GM21381 (cell line): ENCODE measurements around the gene MNX1.

ENCODE experiments used
- ATAC-seq: cut with Tn5 transposase; IDR thresholded peaks from one replicate; pipeline ENCODE4 v1.9.1; 2021; ENCODE audit warnings: mild to moderate bottlenecking, moderate library complexity; ENCODE audit not compliant: unreplicated experiment

MNX1 gene

GRCh38 chr7:157016352-157017041 is 6.0 kb upstream of the MNX1 start:
- peak; percentile 66 for ATAC-seq

- peak; percentile 6 for ATAC-seq
Observed at GRCh38 chr7:157016024-157016351, 5.5 kb upstream of the MNX1 start.

- ATAC-seq = no peak
Observed at GRCh38 chr7:157014635-157015555, 4.4 kb upstream of the MNX1 start.

- no peak for ATAC-seq
Observed at GRCh38 chr7:157013602-157014549, 3.4 kb upstream of the MNX1 start.

GRCh38 chr7:157013101-157013500 is 2.6 kb upstream of the MNX1 start:
- ATAC-seq = no peak

- ATAC-seq = no peak
Observed at GRCh38 chr7:157012113-157012547, 1.7 kb upstream of the MNX1 start.

GRCh38 chr7:157011333-157012112 is 1.1 kb upstream of the MNX1 start:
- ATAC-seq = no peak

- peak; percentile 26 for ATAC-seq
Observed at GRCh38 chr7:157009778-157010587, 480 bp downstream of the MNX1 start.

- peak; percentile 36 for ATAC-seq
Observed at GRCh38 chr7:157009170-157009777, 1.2 kb downstream of the MNX1 start.

- peak; percentile 1 for ATAC-seq
Observed at GRCh38 chr7:157008206-157009169, 2.0 kb downstream of the MNX1 start.

- ATAC-seq = no peak
Observed at GRCh38 chr7:157007470-157008066, 2.9 kb downstream of the MNX1 start.

GRCh38 chr7:157006829-157007469 is 3.5 kb downstream of the MNX1 start:
- ATAC-seq = no peak

GRCh38 chr7:157006205-157006747 is 4.2 kb downstream of the MNX1 start:
- no peak for ATAC-seq

- no peak for ATAC-seq
Observed at GRCh38 chr7:157005456-157006204, 4.8 kb downstream of the MNX1 start.

- no peak for ATAC-seq
Observed at GRCh38 chr7:157004521-157005455, 5.7 kb downstream of the MNX1 start.
